ENCODE results near the gene CACNA1B.

Gene CACNA1B

DNA sequence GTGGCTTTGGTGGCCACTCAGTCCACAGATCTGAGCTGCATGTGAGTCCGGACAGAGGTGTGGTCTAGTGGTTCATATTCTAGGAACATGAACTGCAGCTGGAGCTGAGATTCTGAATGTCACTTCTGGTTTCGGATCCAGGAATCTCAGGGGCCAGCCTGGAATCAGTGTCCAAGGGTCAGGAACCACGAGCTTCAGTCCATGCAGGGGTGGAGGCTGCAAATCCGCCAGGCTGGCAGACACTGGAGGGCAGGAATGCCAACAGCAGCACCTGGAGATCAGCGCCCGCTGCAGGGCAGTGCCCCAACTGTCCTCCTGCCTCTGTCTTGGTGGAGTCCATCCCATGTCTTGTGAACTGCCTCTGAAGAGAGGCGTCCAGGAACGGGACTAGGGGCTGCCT is 73.5 kb downstream of the CACNA1B start:
- Histone ChIP-seq H3K4me3 (ENCODE audit: low read length) (no peak overlapping the region), H2AK5ac (ENCODE audit: low read length) (no peak overlapping the region), H3K18ac (ENCODE audit: low read length) (no peak overlapping the region), H4K5ac (ENCODE audit: low read length) (no peak overlapping the region), H3K27me3 (ENCODE audit: insufficient read depth, low read length, poor library complexity) (no peaks in the 10 kb centered on the region), H3K27ac (ENCODE audit: low read depth, low read length) (no peak overlapping the region), H2BK5ac (ENCODE audit: low read length) (no peak overlapping the region), H3K79me1 (ENCODE audit: low read length) (no peaks in the 10 kb centered on the region), H3K23ac (ENCODE audit: low read length) (no peak overlapping the region), H2BK120ac (ENCODE audit: low read depth, low read length) (no peak overlapping the region), H3K4me2 (ENCODE audit: low read length) (no peak overlapping the region), H3K79me2 (ENCODE audit: control insufficient read depth, insufficient read depth, low read length) (no peaks in the 10 kb centered on the region), H3K9ac (ENCODE audit: low read length) (no peak overlapping the region), H3K56ac (ENCODE audit: low read length) (no peak overlapping the region), H3K36me3 (ENCODE audit: control insufficient read depth, insufficient read depth, low read length) (no peaks in the 10 kb centered on the region), H2BK15ac (replicated peaks; ENCODE audit: low read depth) (no peak overlapping the region), H3K4ac (ENCODE audit: low read depth, low read length) (no peak overlapping the region), H4K8ac (ENCODE audit: low read depth, low read length) (no peak overlapping the region), H3K4me1 (ENCODE audit: control insufficient read depth, low read depth, low read length) (no peaks in the 10 kb centered on the region)
- DNase-seq: no peak
- WGBS (ENCODE audit: extremely low coverage, insufficient coverage, low lambda C conversion rate): no CpG with 5 or more reads among the region's 8 CpGs

DNA sequence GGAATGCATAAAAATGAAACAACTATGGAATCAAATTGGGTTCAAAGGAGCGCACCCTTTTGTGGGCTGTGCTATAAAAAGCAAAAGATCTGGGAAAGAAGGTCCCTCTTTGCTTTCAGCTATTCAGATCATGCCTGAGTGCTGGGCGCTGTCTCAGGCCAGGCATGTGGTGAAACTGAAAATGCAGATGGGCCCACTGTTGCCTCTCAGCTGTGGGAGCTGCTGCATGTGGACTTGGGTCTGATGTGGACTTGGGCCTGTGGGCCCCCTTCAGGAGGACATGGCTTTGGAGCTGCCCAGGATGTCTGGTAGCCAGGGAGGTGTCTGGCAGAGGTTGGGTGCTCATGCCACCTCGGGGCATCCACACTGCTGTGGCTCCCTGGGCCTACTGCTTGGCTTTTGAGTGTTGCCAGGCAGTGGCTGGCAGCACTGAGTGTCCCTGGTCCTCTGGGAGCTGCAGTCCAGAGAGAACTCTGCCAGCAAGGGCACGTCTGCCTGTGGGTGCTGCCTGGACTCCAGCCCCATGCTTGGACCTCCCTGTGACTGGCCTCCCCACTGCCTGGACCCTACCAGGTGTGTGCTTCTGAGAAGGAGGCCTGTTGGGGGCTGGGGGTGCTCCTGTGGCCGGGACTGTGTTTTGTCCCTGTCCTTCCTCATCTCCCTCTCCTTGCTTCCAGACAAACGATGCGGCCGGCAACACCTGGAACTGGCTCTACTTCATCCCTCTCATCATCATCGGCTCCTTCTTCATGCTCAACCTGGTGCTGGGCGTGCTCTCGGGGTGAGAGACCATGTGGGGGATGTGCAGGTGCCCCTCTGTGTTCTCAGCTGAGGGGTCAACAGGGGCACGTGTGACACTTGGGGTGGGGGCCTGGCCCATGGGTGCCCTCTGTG is 74.3 kb downstream of the CACNA1B start:
- H3K27ac ChIP-seq (ENCODE audit: low read depth, low read length): no peak overlapping the region
- no peak overlapping the region for H4K8ac ChIP-seq (ENCODE audit: low read depth, low read length)
- H2BK15ac ChIP-seq (replicated peaks; ENCODE audit: low read depth): no peak overlapping the region
- H3K4me1 ChIP-seq (ENCODE audit: control insufficient read depth, low read depth, low read length): no peaks in the 10 kb centered on the region
- no peak overlapping the region for H4K5ac ChIP-seq (ENCODE audit: low read length)
- H3K79me1 ChIP-seq (ENCODE audit: low read length): no peaks in the 10 kb centered on the region
- no peak overlapping the region for H3K4me3 ChIP-seq (ENCODE audit: low read length)
- no peak overlapping the region for H2BK5ac ChIP-seq (ENCODE audit: low read length)
- no peak overlapping the region for H3K4me2 ChIP-seq (ENCODE audit: low read length)
- no peaks in the 10 kb centered on the region for H3K36me3 ChIP-seq (ENCODE audit: control insufficient read depth, insufficient read depth, low read length)
- no peaks in the 10 kb centered on the region for H3K79me2 ChIP-seq (ENCODE audit: control insufficient read depth, insufficient read depth, low read length)
- no peak overlapping the region for H2AK5ac ChIP-seq (ENCODE audit: low read length)
- WGBS (ENCODE audit: extremely low coverage, insufficient coverage, low lambda C conversion rate): no CpG with 5 or more reads among the region's 12 CpGs
- no peak overlapping the region for H3K56ac ChIP-seq (ENCODE audit: low read length)
- H3K4ac ChIP-seq (ENCODE audit: low read depth, low read length): no peak overlapping the region
- H3K23ac ChIP-seq (ENCODE audit: low read length): no peak overlapping the region
- no peak overlapping the region for H2BK120ac ChIP-seq (ENCODE audit: low read depth, low read length)
- no peaks in the 10 kb centered on the region for H3K27me3 ChIP-seq (ENCODE audit: insufficient read depth, low read length, poor library complexity)
- no peak for DNase-seq
- no peak overlapping the region for H3K18ac ChIP-seq (ENCODE audit: low read length)
- H3K9ac ChIP-seq (ENCODE audit: low read length): no peak overlapping the region

DNA sequence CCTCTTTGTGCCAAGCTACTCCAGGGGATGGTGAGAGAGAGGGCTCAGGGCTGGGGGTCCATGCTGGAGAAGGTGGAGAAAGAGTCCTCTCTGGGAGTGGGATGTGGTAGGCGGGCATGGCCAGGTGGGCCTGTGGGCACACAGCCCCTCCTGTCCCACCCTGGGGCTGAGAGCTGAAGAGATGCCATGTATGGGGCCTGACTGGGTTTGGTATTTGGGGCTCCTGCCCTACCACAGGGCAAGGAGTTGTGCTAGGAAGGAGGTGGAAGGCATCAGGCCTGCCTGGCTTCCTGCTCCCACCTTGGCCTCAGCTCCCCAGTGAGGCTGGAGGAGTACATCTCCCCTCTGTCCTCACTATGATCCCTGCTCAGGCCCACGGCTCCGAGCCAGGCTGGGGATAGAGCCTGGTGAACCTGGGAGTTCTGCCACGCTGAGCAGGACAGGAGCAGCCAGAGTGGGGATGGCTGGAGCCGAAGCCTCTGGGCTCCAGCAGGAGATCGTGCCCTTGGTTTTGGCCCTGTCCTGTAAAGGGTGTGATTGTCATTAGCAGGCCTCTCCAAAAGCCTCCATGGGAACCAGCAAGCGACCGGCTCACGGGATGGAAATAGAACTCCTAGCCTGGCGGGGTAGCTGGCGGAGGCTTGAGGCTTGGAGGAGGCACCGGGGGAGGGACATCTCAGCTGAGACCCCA is 75.5 kb downstream of the CACNA1B start:
- Histone ChIP-seq H2BK5ac (ENCODE audit: low read length) (no peak overlapping the region), H3K4ac (ENCODE audit: low read depth, low read length) (no peak overlapping the region), H3K4me3 (ENCODE audit: low read length) (no peak overlapping the region), H3K27ac (ENCODE audit: low read depth, low read length) (no peak overlapping the region), H3K23ac (ENCODE audit: low read length) (no peak overlapping the region), H2BK15ac (replicated peaks; ENCODE audit: low read depth) (no peak overlapping the region), H3K79me1 (ENCODE audit: low read length) (no peaks in the 10 kb centered on the region), H3K4me1 (ENCODE audit: control insufficient read depth, low read depth, low read length) (no peaks in the 10 kb centered on the region), H3K18ac (ENCODE audit: low read length) (no peak overlapping the region), H3K36me3 (ENCODE audit: control insufficient read depth, insufficient read depth, low read length) (no peaks in the 10 kb centered on the region), H3K4me2 (ENCODE audit: low read length) (no peak overlapping the region), H2BK120ac (ENCODE audit: low read depth, low read length) (no peak overlapping the region), H3K9ac (ENCODE audit: low read length) (no peak overlapping the region), H3K56ac (ENCODE audit: low read length) (no peak overlapping the region), H3K79me2 (ENCODE audit: control insufficient read depth, insufficient read depth, low read length) (no peaks in the 10 kb centered on the region), H4K8ac (ENCODE audit: low read depth, low read length) (no peak overlapping the region), H4K5ac (ENCODE audit: low read length) (no peak overlapping the region), H3K27me3 (ENCODE audit: insufficient read depth, low read length, poor library complexity) (no peaks in the 10 kb centered on the region), H2AK5ac (ENCODE audit: low read length) (no peak overlapping the region)
- no peak for DNase-seq
- no CpG with 5 or more reads among the region's 12 CpGs for WGBS (ENCODE audit: extremely low coverage, insufficient coverage, low lambda C conversion rate)

DNA sequence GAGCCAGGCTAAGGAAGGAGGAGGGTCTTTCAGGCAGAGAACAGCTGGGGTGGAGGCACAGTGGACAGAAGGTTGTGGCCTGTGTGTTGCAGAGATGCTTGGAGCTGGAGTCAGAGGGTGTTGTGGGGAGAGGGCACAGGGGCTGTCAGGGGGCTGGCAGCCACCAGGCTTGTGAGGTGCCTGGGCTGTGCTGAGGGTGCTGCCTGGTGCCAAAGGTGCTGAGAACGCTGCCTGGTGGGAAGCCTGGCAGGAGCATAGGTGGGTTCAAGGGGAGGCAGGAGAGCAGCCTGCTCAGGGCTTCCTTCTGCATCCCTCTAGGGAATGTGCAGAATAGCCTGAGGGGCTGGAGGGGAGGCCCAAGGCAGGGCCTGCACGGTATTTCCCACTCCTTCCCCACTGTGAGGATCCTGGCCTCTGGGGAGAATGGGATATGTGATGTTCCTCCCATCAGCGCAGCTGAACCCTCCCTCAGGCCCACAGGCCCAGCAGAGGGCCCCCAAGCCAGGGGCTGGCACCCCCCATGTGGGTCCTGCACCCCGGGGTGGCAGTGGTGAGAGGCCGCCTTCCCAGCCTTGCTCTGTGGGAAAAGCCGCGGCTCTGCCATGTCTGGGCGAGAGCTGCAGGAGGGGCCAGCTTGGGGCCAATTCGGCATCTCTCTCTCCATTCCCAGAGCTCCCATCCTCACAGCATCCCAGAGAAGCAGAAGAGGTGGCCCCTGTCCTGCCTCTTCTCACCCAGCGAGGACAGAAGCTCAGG is 76.3 kb downstream of the CACNA1B start:
- H3K4me1 ChIP-seq (ENCODE audit: control insufficient read depth, low read depth, low read length): no peaks in the 10 kb centered on the region
- H4K5ac ChIP-seq (ENCODE audit: low read length): no peak overlapping the region
- no peaks in the 10 kb centered on the region for H3K79me2 ChIP-seq (ENCODE audit: control insufficient read depth, insufficient read depth, low read length)
- no peak overlapping the region for H3K4me3 ChIP-seq (ENCODE audit: low read length)
- H3K4me2 ChIP-seq (ENCODE audit: low read length): no peak overlapping the region
- no peak overlapping the region for H2BK120ac ChIP-seq (ENCODE audit: low read depth, low read length)
- no peak overlapping the region for H3K23ac ChIP-seq (ENCODE audit: low read length)
- H2BK5ac ChIP-seq (ENCODE audit: low read length): no peak overlapping the region
- no peak overlapping the region for H4K8ac ChIP-seq (ENCODE audit: low read depth, low read length)
- no peaks in the 10 kb centered on the region for H3K27me3 ChIP-seq (ENCODE audit: insufficient read depth, low read length, poor library complexity)
- H3K27ac ChIP-seq (ENCODE audit: low read depth, low read length): no peak overlapping the region
- no CpG with 5 or more reads among the region's 10 CpGs for WGBS (ENCODE audit: extremely low coverage, insufficient coverage, low lambda C conversion rate)
- no peak overlapping the region for H3K56ac ChIP-seq (ENCODE audit: low read length)
- no peak overlapping the region for H2AK5ac ChIP-seq (ENCODE audit: low read length)
- H3K18ac ChIP-seq (ENCODE audit: low read length): no peak overlapping the region
- no peak overlapping the region for H2BK15ac ChIP-seq (replicated peaks; ENCODE audit: low read depth)
- no peak overlapping the region for H3K4ac ChIP-seq (ENCODE audit: low read depth, low read length)
- H3K79me1 ChIP-seq (ENCODE audit: low read length): no peaks in the 10 kb centered on the region
- no peak overlapping the region for H3K9ac ChIP-seq (ENCODE audit: low read length)
- H3K36me3 ChIP-seq (ENCODE audit: control insufficient read depth, insufficient read depth, low read length): no peaks in the 10 kb centered on the region
- no peak for DNase-seq

DNA sequence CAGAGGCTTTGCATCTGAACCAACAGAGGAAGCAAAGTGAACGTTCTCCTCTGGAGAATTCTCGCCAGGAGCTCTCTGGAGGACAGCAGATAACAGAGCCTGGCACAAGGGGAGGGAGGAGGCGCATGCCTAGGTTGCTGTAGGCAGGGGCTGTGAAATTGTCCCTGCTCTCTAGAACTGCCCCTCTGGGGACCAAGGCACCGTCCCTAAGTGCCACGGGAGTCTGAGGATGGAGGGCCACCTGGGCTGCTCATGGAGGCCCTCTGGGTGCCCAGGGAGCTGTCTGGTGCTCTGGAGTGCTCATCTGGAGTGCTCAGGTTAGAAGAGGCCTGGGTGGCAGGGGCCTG is 77.6 kb downstream of the CACNA1B start:
- no peak for DNase-seq
- Histone ChIP-seq H2AK5ac (ENCODE audit: low read length) (no peak overlapping the region), H3K18ac (ENCODE audit: low read length) (no peak overlapping the region), H2BK15ac (replicated peaks; ENCODE audit: low read depth) (no peak overlapping the region), H3K4me2 (ENCODE audit: low read length) (no peak overlapping the region), H3K79me1 (ENCODE audit: low read length) (no peaks in the 10 kb centered on the region), H3K79me2 (ENCODE audit: control insufficient read depth, insufficient read depth, low read length) (no peaks in the 10 kb centered on the region), H3K56ac (ENCODE audit: low read length) (no peak overlapping the region), H3K4me1 (ENCODE audit: control insufficient read depth, low read depth, low read length) (no peaks in the 10 kb centered on the region), H3K36me3 (ENCODE audit: control insufficient read depth, insufficient read depth, low read length) (no peaks in the 10 kb centered on the region), H3K4ac (ENCODE audit: low read depth, low read length) (no peak overlapping the region), H3K27ac (ENCODE audit: low read depth, low read length) (no peak overlapping the region), H4K5ac (ENCODE audit: low read length) (no peak overlapping the region), H3K4me3 (ENCODE audit: low read length) (no peak overlapping the region), H3K9ac (ENCODE audit: low read length) (no peak overlapping the region), H2BK5ac (ENCODE audit: low read length) (no peak overlapping the region), H3K27me3 (ENCODE audit: insufficient read depth, low read length, poor library complexity) (no peaks in the 10 kb centered on the region), H4K8ac (ENCODE audit: low read depth, low read length) (no peak overlapping the region), H2BK120ac (ENCODE audit: low read depth, low read length) (no peak overlapping the region), H3K23ac (ENCODE audit: low read length) (no peak overlapping the region)
- WGBS (ENCODE audit: extremely low coverage, insufficient coverage, low lambda C conversion rate): no CpG with 5 or more reads among the region's 5 CpGs
